SK-N-SH (cell line): ENCODE measurements around the gene YAF2. TPM values are rescaled to one million over a fixed set of nuclear protein-coding genes. Genes with fewer than 3 reads are reported as not detected.

Source experiments
- CTCF ChIA-PET: fragments of 300-600, 350-600 bp; formaldehyde crosslinking; extraction: SDS; loops from one replicate; lab custom pipeline; 2021; lab: Yijun Ruan, JAX
- POLR2A ChIA-PET: fragments of 350-600 bp; sonication (Branson Sonifier 250); formaldehyde crosslinking; extraction: SDS; loops from one replicate; lab custom pipeline; 2020; ENCODE audit warnings: antibody characterized with exemption, inconsistent platforms; lab: Yijun Ruan, JAX
- DNase-seq: peaks from one replicate; pipeline ENCODE4 v3.0.0; 2012
- H2AFZ ChIP-seq: fragments of 200-600 bp; sonication (generic); 2 replicates; pipeline ENCODE4 v1.8.1; 2016; ENCODE audit warnings: antibody characterized with exemption, mild to moderate bottlenecking, low read depth
- H3F3A ChIP-seq: fragments of 200-600 bp; sonication (generic); replicated peaks from 2 replicates; pipeline ENCODE3; 2016; ENCODE audit warnings: antibody characterized with exemption, mild to moderate bottlenecking; ENCODE audit not compliant: insufficient read depth
- H3K27ac ChIP-seq, 2 experiments: fragments of 200-500 bp in 1 of 2; fragments of 200-600 bp in 1 of 2; sonication (Bioruptor generic) in 1 of 2; sonication (generic), shearing (Covaris generic) in 1 of 2; 2 replicates each; pipeline versions ENCODE4 v1.5.1 to v1.6.1; 2014 to 2016; ENCODE audit warnings: low read depth in 2 of 2, inconsistent platforms in 1 of 2, low read length in 1 of 2, mild to moderate bottlenecking in 1 of 2, mixed read lengths in 1 of 2
- H3K27me3 ChIP-seq: fragments of 200-600 bp; sonication (generic), shearing (Covaris generic); 2 replicates; pipeline ENCODE4 v1.6.1; 2016; ENCODE audit warnings: mixed run types; ENCODE audit not compliant: insufficient read depth
- H3K36me3 ChIP-seq, 2 experiments: fragments of 200-500 bp in 1 of 2; fragments of 200-600 bp in 1 of 2; sonication (Bioruptor generic) in 1 of 2; sonication (generic) in 1 of 2; replicated peaks in 1 of 2; 2 replicates each; pipeline versions ENCODE3 to v1.5.1; 2014 to 2016; ENCODE audit warnings: low read length in 1 of 2, mild to moderate bottlenecking in 1 of 2; ENCODE audit not compliant: insufficient read depth in 2 of 2, control insufficient read depth in 1 of 2
- H3K4me1 ChIP-seq, 2 experiments: fragments of 200-500 bp in 1 of 2; fragments of 200-600 bp in 1 of 2; sonication (Bioruptor generic) in 1 of 2; sonication (generic), shearing (Covaris generic) in 1 of 2; 2 replicates each; pipeline versions ENCODE4 v1.5.1 to v1.6.1; 2014 to 2016; ENCODE audit warnings: low read depth in 1 of 2, low read length in 1 of 2, mixed run types in 1 of 2; ENCODE audit not compliant: insufficient read depth in 2 of 2, control insufficient read depth in 1 of 2
- H3K4me2 ChIP-seq: fragments of 200-600 bp; sonication (generic), shearing (Covaris generic); 2 replicates; pipeline ENCODE4 v1.6.1; 2017; ENCODE audit warnings: mixed run types
- H3K4me3 ChIP-seq, 2 experiments: fragments of 200-500 bp in 1 of 2; fragments of 200-600 bp in 1 of 2; sonication (Bioruptor generic) in 1 of 2; sonication (generic), shearing (Covaris generic) in 1 of 2; 2 replicates each; pipeline versions ENCODE4 v1.5.1 to v1.8.1; 2014 to 2016; ENCODE audit warnings: low read depth in 2 of 2, inconsistent platforms in 1 of 2, low read length in 1 of 2, mild to moderate bottlenecking in 1 of 2, mixed read lengths in 1 of 2, moderate library complexity in 1 of 2
- H3K79me2 ChIP-seq: fragments of 200-600 bp; sonication (generic); 2 replicates; pipeline ENCODE4 v1.8.1; 2017; ENCODE audit warnings: mild to moderate bottlenecking; ENCODE audit not compliant: insufficient read depth
- H3K9ac ChIP-seq: fragments of 200-600 bp; sonication (generic); 2 replicates; pipeline ENCODE4 v1.6.1; 2017; ENCODE audit warnings: mixed run types
- H3K9me2 ChIP-seq: fragments of 200-600 bp; sonication (generic); 2 replicates; pipeline ENCODE4 v1.6.1; 2017; ENCODE audit warnings: mixed run types
- H3K9me3 ChIP-seq: fragments of 200-600 bp; sonication (generic); 2 replicates; pipeline ENCODE4 v1.6.1; 2017; ENCODE audit warnings: mixed run types, mild to moderate bottlenecking, moderate library complexity
- H4K20me1 ChIP-seq: fragments of 200-600 bp; sonication (generic); 2 replicates; pipeline ENCODE4 v1.6.1; 2017; ENCODE audit warnings: mild to moderate bottlenecking, mixed run types; ENCODE audit not compliant: insufficient read depth
- EZH2phosphoT487 ChIP-seq: fragments of 200-600 bp; sonication (generic); IDR thresholded peaks from 2 replicates; pipeline ENCODE4 v1.6.1; 2017; ENCODE audit warnings: low read depth, mixed run types, mild to moderate bottlenecking, antibody characterized with exemption, moderate library complexity, borderline replicate concordance
- FOSL2 ChIP-seq: IDR thresholded peaks from 2 replicates; pipeline ENCODE4 v1.4.0; 2012; ENCODE audit warnings: low read depth, mild to moderate bottlenecking, moderate library complexity, borderline replicate concordance
- FOXM1 ChIP-seq: IDR thresholded peaks from 2 replicates; pipeline ENCODE4 v1.4.0; 2012; ENCODE audit warnings: low read depth, mild to moderate bottlenecking
- JUND ChIP-seq: IDR thresholded peaks from 2 replicates; pipeline ENCODE4 v1.4.0; 2012
- NFIC ChIP-seq: IDR thresholded peaks from 2 replicates; pipeline ENCODE4 v1.4.0; 2012; ENCODE audit warnings: borderline replicate concordance
- PBX3 ChIP-seq: IDR thresholded peaks from 2 replicates; pipeline ENCODE4; 2012
- TAF1 ChIP-seq: IDR thresholded peaks from 2 replicates; pipeline ENCODE4 v1.6.1; 2012; ENCODE audit warnings: low read depth, mild to moderate bottlenecking, low read length, moderate library complexity, borderline replicate concordance
- TCF12 ChIP-seq: IDR thresholded peaks from 2 replicates; pipeline ENCODE4 v1.4.0; 2012
- USF2 ChIP-seq: fragments of 150-350 bp; IDR thresholded peaks from 2 replicates; pipeline ENCODE4 v1.6.1; 2017; ENCODE audit warnings: antibody characterized with exemption, low read length, low read depth, borderline replicate concordance
- WGBS: methylation state at CpG from one replicate; pipeline ENCODE4 v1.1.6; 2017; ENCODE audit warnings: low lambda C conversion rate; 5-methylcytosine and 5-hydroxymethylcytosine counted together
- polyA plus RNA-seq, 3 experiments: library from polyadenylated mRNA; depleted of rRNA; stranded (reverse); fragments of >200 nt; gene quantifications; 2 replicates each; pipeline ENCODE4 v1.2.3, GENCODE V29; 2012

The YAF2 gene
- polyA plus RNA-seq, 1 of the 3 experiments (the other 2 are of a cell fraction) = 5.3 TPM

GRCh38 chr12:42284876-42285275 is 46.8 kb upstream of the YAF2 start:
- H3K9ac ChIP-seq = no peak overlapping the region
- POLR2A ChIA-PET = no interaction called here
- no peaks in the 10 kb centered on the region for H4K20me1 ChIP-seq
- TF ChIP-seq NFIC (peak; percentile 54; the same call in 1 of the 2 replicates), PBX3 (0 out of 2 replicates have a peak, but pooled peaks have one; percentile 10), TCF12 (no peak), FOSL2 (peak; percentile 36; the same call in 1 of the 2 replicates), JUND (peak; percentile 54)
- H3F3A ChIP-seq = peaks cover 5% of the 10 kb centered on the region
- H3K27me3 ChIP-seq = no peaks in the 10 kb centered on the region
- peaks cover 0 to 3% of the 10 kb centered on the region in 2 experiments; a peak in 1 of 4 replicates for H3K4me1 ChIP-seq
- no peak overlapping the region for H2AFZ ChIP-seq
- no peak for DNase-seq
- WGBS = 66% methylated on average over 2 of the region's 2 CpGs
- no peaks in the 10 kb centered on the region for H3K79me2 ChIP-seq
- H3K4me3 ChIP-seq = no peak overlapping the region
- H3K9me3 ChIP-seq = no peaks in the 10 kb centered on the region
- peak overlapping the region in 1 of 2 experiments; percentile 45; a peak in 1 of 4 replicates for H3K27ac ChIP-seq
- H3K4me2 ChIP-seq = peak overlapping the region; percentile 13; the same call in 1 of the 2 replicates
- H3K36me3 ChIP-seq = no peaks in the 10 kb centered on the region
- H3K9me2 ChIP-seq = no peaks in the 10 kb centered on the region
- CTCF ChIA-PET = no interaction called here

GRCh38 chr12:42284157-42284556 is 46.1 kb upstream of the YAF2 start:
- no peaks in the 10 kb centered on the region for H3K27me3 ChIP-seq
- CTCF ChIA-PET = no interaction called here
- no peak for DNase-seq
- no peak overlapping the region for H3K9ac ChIP-seq
- no peak overlapping the region for H2AFZ ChIP-seq
- no peaks in the 10 kb centered on the region for H3K79me2 ChIP-seq
- H3K9me3 ChIP-seq = no peaks in the 10 kb centered on the region
- H3K4me1 ChIP-seq = peaks cover 0 to 3% of the 10 kb centered on the region in 2 experiments; a peak in 1 of 4 replicates
- 72% methylated on average over 1 of the region's 1 CpG for WGBS
- no peaks in the 10 kb centered on the region for H3K36me3 ChIP-seq
- H3K9me2 ChIP-seq = no peaks in the 10 kb centered on the region
- TF ChIP-seq FOXM1 = no peak
- TF ChIP-seq EZH2phosphoT487 = no peak
- TF ChIP-seq USF2 = no peak
- no peak for TF ChIP-seq TAF1
- TF ChIP-seq, all 33 proteins: peak for 0
- H4K20me1 ChIP-seq = no peaks in the 10 kb centered on the region
- H3F3A ChIP-seq = peaks cover 5% of the 10 kb centered on the region
- POLR2A ChIA-PET = no interaction called here
- H3K27ac ChIP-seq = no peak overlapping the region
- H3K4me2 ChIP-seq = no peak overlapping the region
- no peak overlapping the region for H3K4me3 ChIP-seq

GRCh38 chr12:42283739-42284138 is 45.7 kb upstream of the YAF2 start:
- Histone ChIP-seq H3K4me1 (peaks cover 0 to 3% of the 10 kb centered on the region in 2 experiments; a peak in 1 of 4 replicates), H3K9me3 (no peaks in the 10 kb centered on the region)
- no peak for TF ChIP-seq PBX3
- TF ChIP-seq, all 33 proteins: peak for 0
- no peak overlapping the region for H3K4me3 ChIP-seq
- H3F3A ChIP-seq = peaks cover 5% of the 10 kb centered on the region
- H3K79me2 ChIP-seq = no peaks in the 10 kb centered on the region
- no peaks in the 10 kb centered on the region for H3K9me2 ChIP-seq
- CTCF ChIA-PET = no interaction called here
- no peaks in the 10 kb centered on the region for H4K20me1 ChIP-seq
- H3K4me2 ChIP-seq = no peak overlapping the region
- H3K27me3 ChIP-seq = no peaks in the 10 kb centered on the region
- H2AFZ ChIP-seq = no peak overlapping the region
- no peak overlapping the region for H3K27ac ChIP-seq
- POLR2A ChIA-PET = no interaction called here
- no peak for DNase-seq
- H3K9ac ChIP-seq = no peak overlapping the region
- no peaks in the 10 kb centered on the region for H3K36me3 ChIP-seq
